ENCODE measurements around the gene TGM6.

The TGM6 gene

DNA sequence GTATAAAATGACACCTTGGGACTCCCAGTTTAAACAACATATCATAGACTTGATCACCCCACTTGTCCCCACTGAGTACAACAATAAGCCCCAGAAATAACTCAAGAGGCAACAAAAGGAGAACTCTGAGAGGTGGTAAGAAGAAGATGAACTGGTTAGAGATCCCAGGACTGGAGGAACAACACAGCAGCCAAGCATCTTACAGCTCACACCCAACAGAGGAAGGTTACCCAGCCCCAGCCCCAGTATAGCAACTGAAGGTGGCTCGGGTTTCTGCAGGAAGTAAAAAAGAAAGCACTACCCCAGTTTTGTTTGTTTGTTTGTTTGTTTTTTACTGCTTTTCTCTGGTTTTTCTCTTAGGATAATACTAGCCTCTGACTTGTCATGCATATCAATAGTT lies 17.1 kb upstream of the TGM6 start:
- DNase-seq (ENCODE audit: extremely low read depth in 1 of 2, low read depth in 1 of 2): no peak

DNA sequence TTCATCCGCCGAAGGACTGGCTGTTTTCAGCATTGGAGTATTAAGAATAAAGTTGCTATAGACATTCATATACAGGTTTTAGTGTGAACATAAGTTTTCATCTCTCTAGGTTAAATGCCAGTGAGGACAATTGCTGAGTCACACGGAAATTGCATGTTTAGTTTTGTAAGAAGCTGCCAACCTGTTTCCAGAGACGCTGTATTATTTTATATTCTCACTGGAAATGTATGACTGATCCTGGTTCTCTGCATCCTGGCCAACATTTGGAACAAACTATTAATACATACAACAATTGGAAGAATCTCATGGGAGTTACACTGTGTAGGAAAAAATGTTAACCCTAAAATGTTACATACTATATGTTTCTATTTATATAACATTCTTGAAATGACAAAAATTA lies 16.7 kb upstream of the TGM6 start:
- no peak for DNase-seq (ENCODE audit: extremely low read depth in 1 of 2, low read depth in 1 of 2)

DNA sequence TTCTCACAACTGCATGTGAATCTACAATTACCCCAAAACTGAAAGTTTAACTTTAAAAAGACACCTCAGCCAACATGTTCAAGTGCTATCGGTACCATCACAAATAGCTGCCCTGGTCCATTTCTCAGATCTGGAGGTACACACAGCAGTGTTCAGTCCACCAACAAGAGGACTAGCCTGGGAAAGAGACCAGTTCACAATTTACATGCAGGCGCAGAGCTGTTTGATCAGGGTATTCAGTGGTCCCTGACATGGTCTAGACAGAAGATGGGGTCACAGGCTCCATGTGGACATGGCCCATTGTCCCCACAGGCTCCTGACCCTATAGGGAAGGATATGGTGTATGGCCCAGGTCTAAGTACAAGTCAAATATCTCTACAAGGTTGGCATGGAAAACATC lies 15.6 kb upstream of the TGM6 start:
- DNase-seq (ENCODE audit: extremely low read depth in 1 of 2, low read depth in 1 of 2): no peak

DNA sequence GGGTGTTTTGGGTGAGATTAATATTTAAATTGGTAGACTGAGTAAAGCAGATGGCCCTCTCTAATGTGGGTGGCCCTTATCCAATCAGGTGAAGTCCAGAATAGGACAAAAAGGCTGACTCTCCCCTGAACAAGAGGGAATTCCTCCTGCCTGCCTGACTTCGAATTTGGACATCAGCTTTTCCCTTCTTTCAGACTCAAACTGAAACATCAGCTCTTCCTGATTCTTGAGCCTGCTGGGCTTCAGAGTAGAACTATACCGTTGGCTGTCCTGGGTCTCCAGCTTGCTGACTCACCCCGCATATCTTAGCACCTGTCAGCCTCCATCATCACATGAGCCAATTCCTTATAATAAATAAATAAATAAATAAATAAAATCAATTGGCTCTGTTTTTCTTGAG lies 15.0 kb upstream of the TGM6 start:
- DNase-seq (ENCODE audit: extremely low read depth in 1 of 2, low read depth in 1 of 2): no peak

DNA sequence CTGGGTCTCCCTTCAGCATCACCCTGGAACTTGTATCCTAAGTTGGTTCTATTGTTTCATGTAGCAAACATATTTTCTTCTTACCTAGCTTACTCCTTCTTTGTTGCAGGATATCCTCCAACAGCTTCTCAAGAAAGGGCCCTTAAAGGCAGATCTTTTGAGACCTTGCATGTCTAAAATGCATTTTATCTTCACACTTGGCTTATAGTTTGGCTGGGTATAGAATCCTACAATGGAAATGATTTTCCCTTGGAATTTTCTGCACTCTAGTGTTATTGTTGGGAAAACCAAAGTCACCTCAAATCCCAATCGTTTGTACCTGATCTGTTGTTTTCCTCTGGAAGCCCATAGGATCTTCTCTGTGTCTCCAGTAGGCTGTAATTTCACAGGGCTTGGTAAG lies 12.1 kb upstream of the TGM6 start:
- no peak for DNase-seq (ENCODE audit: extremely low read depth in 1 of 2, low read depth in 1 of 2)

DNA sequence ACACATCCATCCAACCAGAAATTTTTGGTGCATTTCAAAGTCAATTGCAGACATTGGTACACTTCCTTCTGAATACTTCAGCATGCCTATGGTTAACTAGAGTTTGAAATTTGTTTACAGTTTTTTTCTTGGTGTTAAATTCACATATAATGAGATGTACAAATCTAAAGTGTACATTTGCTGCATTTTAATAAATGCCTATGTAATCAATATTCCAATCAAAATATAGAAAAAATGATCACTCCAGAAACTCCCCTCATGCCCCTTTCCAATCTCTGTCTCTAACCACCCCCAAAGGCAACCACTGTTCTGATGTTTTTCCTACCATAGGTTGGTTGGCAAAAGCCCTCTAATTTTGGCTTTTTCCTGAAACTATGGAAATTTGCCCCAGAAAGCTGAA lies 7.6 kb upstream of the TGM6 start:
- DNase-seq (ENCODE audit: extremely low read depth in 1 of 2, low read depth in 1 of 2): no peak

DNA sequence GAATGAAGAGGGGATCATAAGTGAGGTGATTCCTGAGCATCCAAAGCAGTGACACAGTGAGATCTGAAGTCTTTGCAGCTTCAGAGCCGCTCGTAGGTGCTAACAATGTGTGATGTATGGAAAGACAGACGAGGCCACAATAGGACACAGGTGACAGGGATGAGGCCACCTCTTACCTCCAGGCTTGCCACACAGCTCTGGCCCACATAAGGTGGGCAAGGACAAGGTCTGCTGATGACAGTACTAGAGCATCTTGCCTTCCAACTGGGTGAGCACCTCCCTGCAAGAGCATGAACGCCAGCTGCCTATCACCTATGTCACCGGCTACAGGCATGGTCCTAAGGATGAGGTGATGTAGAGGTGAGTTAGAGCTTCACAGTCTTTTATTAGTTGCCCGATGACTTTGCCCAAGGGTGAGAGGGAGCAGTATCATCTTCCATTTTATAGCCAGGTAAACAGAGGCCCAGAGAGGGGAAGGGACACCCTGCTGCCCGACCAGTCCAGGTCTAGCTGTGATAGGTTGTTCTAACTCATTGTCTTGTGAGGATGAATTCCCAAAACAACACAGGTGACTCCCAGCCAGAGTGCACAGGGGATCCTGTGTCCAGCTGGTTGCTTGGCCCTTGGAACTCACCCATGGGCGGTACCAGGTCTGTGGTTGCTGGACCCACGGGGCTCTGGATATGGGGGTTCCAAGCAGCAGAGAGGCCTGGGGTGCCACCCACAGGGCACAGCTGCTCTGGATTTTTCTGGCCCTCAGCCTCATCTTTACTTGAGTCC lies 6.2 kb upstream of the TGM6 start:
- no peak for DNase-seq (ENCODE audit: extremely low read depth in 1 of 2, low read depth in 1 of 2)

DNA sequence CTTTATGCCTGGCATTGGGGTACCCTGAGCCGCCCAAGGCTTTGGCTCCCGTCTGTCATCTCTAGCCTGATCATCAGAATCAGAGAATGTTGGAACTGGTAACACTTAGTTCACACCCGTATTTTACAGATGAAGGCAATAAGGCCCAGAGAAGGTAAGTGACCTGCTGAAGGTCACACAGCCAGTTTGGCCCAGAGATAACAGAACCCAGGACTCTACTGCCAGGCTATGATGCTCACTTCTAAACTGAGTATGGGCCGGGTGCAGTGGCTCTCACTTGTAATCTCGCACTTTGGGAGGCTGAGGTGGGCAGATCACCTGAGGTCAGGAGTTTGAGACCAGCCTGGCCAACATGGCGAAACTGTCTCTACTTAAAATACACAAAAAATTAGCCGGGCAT lies 1.8 kb upstream of the TGM6 start:
- DNase-seq (ENCODE audit: extremely low read depth in 1 of 2, low read depth in 1 of 2): no peak

DNA sequence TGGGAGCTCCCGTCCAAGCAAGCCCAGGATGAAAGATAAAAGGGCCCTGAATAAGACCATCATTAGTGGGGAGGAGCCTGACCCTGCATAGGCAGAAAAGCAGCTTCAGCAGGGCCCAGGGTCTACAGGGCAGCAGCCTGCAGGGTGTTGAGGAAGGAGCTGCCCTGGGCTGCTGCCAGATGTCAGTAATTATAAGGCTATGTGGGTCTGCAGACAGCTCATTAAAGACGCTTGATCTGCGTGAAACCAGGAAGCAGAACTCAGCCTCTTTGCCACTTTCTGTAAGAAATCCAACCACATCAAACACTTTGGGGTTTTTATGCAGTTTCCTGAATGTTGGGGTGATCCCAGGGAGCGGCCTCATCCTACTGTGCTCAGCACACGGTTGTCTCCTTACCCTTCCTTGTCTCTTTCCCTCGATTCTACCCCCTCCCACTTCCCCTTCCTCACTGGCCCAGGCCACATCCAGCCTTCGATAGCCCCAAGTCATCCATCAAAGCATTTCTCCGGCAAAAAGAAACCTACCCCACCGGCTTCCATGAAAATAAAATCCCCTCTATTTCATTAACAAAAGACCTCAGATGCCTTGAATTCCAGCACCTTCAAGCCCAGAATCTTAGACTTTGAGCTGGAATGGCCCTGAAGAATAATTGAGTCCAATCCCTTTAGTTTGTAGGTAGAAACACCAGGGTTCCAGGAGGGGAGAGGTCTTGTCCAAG lies 1.0 kb upstream of the TGM6 start:
- DNase-seq (ENCODE audit: extremely low read depth in 1 of 2, low read depth in 1 of 2): no peak

DNA sequence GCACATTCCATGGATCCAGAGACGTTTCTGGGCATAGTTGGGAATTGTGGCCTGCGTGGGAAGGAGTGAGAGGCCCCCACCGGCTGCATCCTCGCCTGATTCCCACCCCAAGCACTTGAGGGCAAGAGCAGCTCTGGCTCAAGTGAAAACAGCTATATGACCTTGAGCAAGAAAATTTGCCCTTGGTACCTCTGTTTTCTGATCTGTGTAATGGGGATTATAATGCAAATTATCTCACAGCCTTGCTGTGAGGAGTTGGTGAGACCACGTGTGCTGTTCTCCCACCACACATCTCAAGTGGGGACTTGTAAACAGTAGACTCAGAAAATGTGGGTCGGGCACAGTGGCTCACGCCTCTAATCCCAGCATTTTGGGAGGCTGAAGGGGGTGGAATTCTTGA lies 602 bp downstream of the TGM6 start:
- DNase-seq (ENCODE audit: extremely low read depth in 1 of 2, low read depth in 1 of 2): no peak

DNA sequence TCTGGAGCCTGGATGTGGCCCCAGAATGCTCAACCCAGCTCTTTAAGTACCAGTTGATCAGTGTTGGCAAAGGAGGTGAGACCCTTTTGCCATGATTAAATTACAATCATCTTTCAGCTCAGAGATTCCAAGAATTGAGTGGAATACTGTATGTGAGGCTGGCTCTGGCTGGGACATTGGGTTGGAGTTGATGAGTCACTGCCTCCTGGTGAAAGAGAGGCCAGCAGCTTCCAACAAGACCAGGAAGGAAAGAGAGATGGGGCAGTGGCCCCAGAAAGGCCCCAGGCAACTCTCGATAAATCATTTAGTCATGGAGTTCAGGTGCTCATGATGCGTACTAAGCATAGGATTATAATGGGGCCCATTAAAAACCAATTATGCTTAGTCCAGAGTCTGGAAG lies 2.1 kb downstream of the TGM6 start:
- no peak for DNase-seq (ENCODE audit: extremely low read depth in 1 of 2, low read depth in 1 of 2)

DNA sequence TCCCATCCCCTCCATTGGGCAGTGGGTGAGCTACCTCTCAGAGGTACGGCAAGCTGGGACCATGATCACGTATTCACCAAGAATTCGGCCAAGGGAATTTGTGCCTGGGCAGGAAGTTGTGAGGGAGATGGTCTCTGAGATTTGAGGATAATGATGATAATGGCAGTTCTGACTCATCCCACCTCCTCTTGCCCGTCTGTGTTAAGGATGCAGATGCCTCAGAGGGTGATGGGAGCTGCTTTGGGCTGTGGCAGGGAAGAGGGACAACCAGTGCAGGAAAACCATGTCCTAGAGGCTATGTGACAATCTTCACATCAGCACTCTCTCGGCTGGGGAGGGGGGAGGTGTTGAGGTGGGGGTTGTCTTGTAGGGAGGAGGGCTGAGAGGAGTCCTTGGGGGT lies 4.3 kb downstream of the TGM6 start:
- DNase-seq (ENCODE audit: extremely low read depth in 1 of 2, low read depth in 1 of 2): no peak

DNA sequence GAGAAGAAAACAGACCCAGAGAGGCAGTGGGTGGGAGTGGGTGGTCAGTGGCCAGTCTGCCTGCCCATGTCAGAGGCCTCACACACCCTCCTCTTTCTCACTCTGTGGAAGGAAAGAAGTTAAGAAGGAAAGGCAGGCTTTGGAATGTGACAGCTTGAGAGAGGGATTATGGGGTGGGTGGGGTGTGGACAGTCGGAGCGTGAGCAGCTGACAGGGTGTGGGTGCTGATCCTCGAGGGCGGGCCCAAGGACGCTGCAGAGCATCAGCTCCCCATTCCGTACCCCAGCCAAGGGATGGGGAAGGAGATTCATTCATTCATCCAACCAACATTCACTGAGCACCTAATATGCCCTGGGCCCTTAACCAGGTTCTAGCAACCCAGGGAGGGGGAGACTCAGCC lies 4.8 kb downstream of the TGM6 start:
- no peak for DNase-seq (ENCODE audit: extremely low read depth in 1 of 2, low read depth in 1 of 2)

DNA sequence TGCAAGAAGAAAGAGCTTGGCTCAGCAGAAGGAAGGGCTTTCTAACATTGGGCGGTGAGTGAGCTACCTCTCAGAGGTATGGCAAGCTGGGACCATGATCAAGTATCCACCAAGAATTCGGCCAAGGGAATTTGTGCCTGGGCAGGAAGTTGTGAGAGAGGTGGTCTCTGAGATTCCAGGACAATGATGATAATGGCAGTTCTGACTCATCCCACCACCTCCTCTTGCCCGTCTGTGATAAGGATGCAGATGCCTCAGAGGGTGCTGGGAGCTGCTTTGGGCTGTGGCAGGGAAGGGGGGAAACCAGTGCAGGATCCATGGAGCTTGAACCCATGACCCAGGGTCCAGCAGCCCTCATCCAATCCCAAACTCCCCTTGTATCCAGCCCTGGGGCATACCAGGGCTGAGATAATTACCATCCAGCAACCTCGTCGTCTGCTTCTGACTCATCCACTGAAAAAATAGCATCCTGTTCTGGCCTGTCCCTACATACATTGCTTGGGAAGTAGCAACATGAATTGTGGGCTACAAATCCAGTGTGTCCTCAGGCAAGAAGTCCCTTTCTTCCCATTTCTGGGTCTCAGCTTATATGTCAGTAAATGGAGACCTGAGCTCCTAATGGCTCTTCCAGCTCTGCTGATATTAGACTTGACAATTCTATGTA lies 5.9 kb downstream of the TGM6 start:
- DNase-seq (ENCODE audit: extremely low read depth in 1 of 2, low read depth in 1 of 2): no peak

DNA sequence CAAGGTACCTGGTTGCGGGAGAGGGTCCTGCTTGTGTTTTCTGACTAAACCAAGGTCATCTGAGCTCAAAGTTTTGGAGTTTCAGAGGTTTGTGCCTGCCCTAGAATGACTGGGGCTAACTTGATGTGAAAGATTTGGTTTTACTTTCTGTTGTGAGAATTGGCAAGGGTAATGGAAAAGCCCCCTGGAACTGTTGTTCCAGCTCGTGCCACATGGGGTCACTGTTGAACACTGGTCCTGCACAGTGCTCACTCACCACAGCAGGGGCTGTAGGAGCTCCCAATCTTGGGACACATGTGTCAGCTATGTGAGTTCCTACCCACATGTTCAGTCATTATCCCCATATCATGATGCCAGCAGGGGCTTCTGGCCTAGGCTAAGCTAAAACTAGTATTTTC lies 6.5 kb downstream of the TGM6 start:
- DNase-seq (ENCODE audit: extremely low read depth in 1 of 2, low read depth in 1 of 2): peak; percentile 25 to 29

DNA sequence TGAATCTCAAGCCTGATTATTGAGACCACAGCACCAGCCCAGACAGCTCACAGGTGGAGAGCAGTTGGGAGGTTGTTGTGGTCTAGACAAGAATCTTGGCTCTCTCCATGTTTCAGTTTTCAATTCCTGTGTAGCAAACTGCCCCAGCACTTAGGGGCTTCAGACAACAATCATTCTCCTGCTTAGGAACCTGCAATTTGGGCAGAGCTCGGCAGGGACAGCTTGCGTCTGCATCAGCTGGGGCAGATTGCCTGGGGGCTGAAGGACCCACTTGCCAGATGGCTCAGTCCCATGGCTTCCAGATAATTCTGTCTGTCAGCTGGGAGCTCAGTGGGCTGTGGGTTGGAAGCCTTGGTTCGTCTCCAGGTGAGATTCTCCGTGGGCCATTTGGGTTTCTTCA lies 6.9 kb downstream of the TGM6 start:
- DNase-seq (ENCODE audit: extremely low read depth in 1 of 2, low read depth in 1 of 2): no peak

DNA sequence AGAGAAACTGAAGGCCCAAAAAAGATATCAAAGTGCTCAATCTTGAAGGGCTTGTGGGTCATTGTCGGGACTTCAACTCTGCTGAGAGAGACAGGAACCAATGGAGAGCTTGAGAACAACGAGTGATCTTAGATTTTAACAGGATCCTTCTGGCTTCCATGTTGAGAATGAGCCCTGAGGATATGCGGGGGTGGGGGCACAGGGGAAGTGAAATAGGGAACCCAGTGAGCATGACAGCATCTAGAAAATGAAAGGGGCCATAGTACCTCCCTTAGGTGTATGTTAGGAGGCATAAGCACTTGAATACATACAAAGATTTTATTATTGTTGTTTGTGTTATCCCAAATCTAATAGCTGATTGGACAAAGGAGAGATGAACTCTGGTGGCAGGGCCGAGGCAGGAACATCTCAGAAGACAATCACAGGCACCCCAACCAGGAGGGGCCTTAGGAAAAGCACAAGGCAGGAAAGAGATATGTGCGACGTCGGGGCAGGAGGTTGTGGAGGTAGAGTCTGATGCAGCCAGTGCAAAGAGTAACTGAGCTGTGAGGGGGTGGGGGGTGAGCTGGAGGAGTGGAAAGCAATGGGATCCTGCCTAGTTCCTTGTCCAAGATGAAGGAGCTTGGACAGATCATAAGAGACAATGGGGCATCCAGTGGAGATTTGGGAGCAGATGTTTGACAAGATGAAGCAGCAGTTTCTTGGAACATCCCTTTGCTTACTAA lies 10.4 kb downstream of the TGM6 start:
- no peak for DNase-seq (ENCODE audit: extremely low read depth in 1 of 2, low read depth in 1 of 2)

DNA sequence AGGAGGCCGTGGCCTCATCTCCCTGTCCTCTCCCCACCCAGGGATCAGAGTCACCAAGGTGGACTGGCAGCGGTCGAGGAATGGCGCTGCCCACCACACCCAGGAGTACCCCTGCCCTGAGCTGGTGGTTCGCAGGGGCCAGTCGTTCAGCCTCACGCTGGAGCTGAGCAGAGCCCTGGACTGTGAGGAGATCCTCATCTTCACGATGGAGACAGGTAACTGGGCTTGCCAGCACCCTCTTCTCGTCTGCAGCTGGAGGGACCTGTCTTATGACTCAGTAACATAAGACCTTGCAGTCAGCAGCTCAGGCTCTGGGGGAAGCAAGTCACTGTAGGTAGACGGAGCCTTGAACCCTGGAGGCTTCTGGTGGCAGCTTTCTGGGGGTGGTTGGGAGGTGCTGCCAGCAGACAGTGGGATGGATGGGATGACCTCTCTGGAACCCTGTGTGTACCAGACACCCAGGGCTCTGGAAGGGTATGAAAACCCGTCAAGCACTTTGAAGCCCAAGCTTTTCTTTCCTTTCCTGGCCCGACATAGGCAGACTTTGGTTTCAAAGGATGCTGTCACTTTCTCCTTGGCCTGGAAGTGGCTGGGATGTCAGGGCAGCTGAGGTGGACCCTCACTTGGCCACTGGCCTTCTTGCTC lies 13.8 kb downstream of the TGM6 start:
- no peak for DNase-seq (ENCODE audit: extremely low read depth in 1 of 2, low read depth in 1 of 2)

DNA sequence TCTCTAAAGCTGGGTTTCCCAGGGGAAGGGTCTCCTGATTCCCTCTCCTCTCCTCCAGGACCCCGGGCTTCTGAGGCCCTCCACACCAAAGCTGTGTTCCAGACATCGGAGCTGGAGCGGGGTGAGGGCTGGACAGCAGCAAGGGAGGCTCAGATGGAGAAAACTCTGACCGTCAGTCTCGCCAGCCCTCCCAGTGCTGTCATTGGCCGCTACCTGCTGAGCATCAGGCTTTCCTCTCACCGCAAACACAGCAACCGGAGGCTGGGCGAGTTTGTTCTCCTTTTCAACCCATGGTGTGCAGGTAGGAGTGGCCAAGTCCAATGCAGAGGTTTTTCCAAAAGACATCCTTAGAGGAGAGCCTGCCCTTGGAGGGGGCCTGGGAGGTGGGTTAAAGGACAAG lies 14.4 kb downstream of the TGM6 start:
- no peak for DNase-seq (ENCODE audit: extremely low read depth in 1 of 2, low read depth in 1 of 2)

DNA sequence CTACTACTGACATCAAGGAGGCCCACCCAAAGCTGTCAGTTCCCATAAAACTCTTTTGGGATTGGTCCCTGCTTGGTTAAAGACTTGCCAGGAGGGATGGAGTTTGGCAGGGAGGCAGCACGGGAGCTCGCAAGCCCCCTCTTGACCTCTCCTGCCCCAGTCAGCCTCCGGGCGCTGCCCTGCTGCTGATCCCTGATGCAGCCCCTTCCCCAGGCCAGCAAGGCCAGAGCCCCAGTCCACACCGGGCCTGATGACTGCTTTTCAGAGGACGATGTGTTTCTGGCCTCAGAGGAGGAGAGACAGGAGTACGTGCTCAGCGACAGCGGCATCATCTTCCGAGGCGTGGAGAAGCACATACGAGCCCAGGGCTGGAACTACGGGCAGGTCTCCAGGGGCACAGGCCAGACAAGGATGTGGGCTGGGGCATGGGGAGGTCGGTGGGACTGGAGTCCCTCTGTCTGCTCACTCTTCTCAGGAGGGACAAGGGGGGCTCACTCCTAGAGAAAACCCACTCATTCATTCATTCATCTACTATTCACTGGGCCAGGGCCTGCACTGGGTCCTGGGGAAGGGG lies 15.6 kb downstream of the TGM6 start:
- DNase-seq (ENCODE audit: extremely low read depth in 1 of 2, low read depth in 1 of 2): no peak

DNA sequence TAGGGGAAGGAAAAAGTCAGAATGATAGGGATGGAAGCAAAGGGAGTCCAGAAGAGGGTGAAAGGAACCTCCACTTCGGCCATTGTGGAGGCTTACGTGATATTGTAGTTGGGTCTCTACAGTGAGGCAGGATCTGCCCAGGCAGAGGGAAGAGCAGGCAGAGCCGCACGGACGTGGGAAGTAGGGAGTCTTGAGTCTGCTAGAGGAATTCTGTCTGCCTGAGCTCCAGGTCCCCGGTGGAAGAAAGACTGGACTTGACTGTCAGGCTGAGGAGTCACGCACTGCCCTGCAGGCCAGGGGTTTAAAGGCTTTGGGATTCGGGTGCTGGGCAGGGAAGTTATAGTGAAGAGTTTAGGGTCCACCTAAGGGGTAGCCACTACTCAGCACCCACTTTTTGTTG lies 16.4 kb downstream of the TGM6 start:
- DNase-seq (ENCODE audit: extremely low read depth in 1 of 2, low read depth in 1 of 2): no peak
